Fibroblast of pulmonary artery (primary cell): Measurements from ENCODE around the gene CIROP.

Experiments used
- DNase-seq: peaks from one replicate; pipeline ENCODE4 v3.0.0-alpha.2; 2010; ENCODE audit warnings: low read depth
- H3K4me3 ChIP-seq: replicated peaks from 2 replicates; pipeline ENCODE4 v1.5.1; 2011; ENCODE audit warnings: low read depth, mild to moderate bottlenecking, control low read depth, low read length, moderate library complexity
- CTCF ChIP-seq: IDR thresholded peaks from 2 replicates; pipeline ENCODE4 v1.5.1; 2011; ENCODE audit warnings: mild to moderate bottlenecking, control low read depth, low read length, inconsistent platforms; ENCODE audit errors: missing control alignments

Gene CIROP

GRCh38 chr14:23146980-23147379, 42.2 kb upstream of the CIROP start:
- no peak overlapping the region for H3K4me3 ChIP-seq
- TF ChIP-seq CTCF = no peak
- DNase-seq = no peak

- H3K4me3 ChIP-seq = no peak overlapping the region
- TF ChIP-seq CTCF = no peak
- no peak for DNase-seq
Observed at GRCh38 chr14:23146351-23146910, 41.6 kb upstream of the CIROP start.

DNA sequence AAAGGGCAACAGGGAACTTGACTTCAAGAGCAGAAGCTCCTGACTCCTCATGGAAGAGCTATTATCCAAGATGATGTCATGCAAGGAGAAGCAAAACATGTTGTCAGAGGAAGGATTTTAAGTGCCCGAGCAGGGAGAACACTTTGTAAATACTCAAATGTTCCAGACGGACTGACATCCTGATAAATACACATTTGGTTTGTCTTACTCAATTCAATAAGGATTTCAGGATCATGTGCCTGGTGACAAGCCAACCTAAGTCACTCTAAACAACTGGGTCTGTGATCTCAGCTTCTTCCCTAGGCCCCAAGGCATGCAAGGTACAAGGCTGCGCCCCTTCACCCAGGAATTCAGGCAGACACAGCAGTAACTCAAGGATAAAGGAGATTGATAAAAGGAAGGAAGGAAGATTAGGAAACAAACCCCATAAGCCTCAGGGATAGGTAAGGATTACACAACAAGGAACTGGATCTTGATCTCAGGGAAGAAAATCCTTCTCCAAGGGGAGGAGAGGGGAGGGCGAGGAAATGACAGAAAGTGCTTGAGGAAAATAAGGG, 41.1 kb upstream of the CIROP start:
- TF ChIP-seq CTCF = no peak
- H3K4me3 ChIP-seq = no peak overlapping the region
- peak; percentile 65 for DNase-seq

GRCh38 chr14:23143911-23144310, 39.1 kb upstream of the CIROP start:
- no peak overlapping the region for H3K4me3 ChIP-seq
- no peak for DNase-seq
- no peak for TF ChIP-seq CTCF

GRCh38 chr14:23142826-23143225, 38.0 kb upstream of the CIROP start:
- H3K4me3 ChIP-seq = no peak overlapping the region

GRCh38 chr14:23141706-23142444, 37.1 kb upstream of the CIROP start:
- no peak for TF ChIP-seq CTCF
- no peak overlapping the region for H3K4me3 ChIP-seq
- peak; percentile 78 for DNase-seq

More at GRCh38 chr14:23142826-23143225, 38.0 kb upstream of the CIROP start:
- DNase-seq = no peak
- TF ChIP-seq CTCF = no peak
